ENCODE data around the gene KCNN3.

The KCNN3 gene

DNA sequence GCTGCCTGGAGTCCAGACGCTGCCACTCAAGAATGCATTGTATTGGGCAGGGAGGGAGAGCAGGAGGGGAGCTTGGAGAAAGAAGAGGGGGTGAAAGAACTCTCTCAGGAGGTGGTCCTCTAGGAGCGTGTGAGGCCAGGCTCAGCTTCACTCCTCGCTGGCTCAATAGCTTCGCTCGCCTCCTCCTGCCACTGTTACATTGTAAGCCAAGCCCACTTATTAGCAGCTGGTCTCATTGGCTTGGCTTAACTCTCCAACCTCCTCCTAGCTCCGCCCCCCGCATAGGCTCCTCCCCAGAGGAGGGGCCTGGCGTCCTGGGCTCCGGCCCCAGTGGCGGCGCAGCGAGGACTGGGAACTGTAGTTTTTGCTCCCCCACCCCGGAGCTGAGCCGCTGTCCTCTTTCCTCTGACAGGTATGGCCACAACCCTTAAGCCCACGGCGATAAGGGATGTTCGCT is at the start of gene KCNN3:
TSS of gene KCNN3 (minus strand) at position 167 of the 457 bp plus-strand sequence. CDS start 317 bp downstream, outside the sequence.
- Histone ChIP-seq H3K4me3 (ENCODE audit: low read depth in 1 of 2, low read length in 1 of 2) (no peak within 1 kb of the TSS), H3K9me3 (no peaks in the 10 kb centered on the region), H3K27ac (no peak within 1 kb of the TSS), H3K36me3 (no peaks in the 10 kb centered on the region), H3K4me1 (ENCODE audit: control insufficient read depth in 1 of 2, insufficient read depth in 1 of 2, low read depth in 1 of 2, low read length in 1 of 2) (peaks cover 4% of the 10 kb centered on the region in 2 experiments), H3K27me3 (peaks cover 63% of the 10 kb centered on the region)
- TF ChIP-seq, protein P1, sequence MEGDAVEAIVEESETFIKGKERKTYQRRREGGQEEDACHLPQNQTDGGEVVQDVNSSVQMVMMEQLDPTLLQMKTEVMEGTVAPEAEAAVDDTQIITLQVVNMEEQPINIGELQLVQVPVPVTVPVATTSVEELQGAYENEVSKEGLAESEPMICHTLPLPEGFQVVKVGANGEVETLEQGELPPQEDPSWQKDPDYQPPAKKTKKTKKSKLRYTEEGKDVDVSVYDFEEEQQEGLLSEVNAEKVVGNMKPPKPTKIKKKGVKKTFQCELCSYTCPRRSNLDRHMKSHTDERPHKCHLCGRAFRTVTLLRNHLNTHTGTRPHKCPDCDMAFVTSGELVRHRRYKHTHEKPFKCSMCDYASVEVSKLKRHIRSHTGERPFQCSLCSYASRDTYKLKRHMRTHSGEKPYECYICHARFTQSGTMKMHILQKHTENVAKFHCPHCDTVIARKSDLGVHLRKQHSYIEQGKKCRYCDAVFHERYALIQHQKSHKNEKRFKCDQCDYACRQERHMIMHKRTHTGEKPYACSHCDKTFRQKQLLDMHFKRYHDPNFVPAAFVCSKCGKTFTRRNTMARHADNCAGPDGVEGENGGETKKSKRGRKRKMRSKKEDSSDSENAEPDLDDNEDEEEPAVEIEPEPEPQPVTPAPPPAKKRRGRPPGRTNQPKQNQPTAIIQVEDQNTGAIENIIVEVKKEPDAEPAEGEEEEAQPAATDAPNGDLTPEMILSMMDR (IDR thresholded peaks at IDR 0.05), result no peak

DNA sequence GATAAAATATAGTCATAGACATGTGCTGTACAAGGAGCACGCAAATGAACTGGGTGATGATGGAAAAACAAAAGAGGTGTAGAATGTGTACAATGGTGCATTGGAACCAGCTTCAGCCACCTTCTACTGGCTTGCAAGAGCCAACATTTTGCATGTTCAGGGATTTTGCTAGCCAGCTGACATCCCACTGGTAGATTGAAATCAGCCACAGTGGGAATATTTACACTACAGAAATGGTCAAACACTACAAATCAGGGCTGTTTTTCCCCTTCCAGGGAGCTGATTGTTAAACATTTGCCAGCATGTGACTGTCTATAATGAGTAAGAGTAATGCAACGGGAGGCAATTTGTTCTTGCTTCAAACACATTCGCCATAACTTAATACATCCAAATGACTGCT is 43.2 kb upstream of the KCNN3 start:
- H3K27me3 ChIP-seq, result no peaks in the 10 kb centered on the region
- no peak overlapping the region for H3K27ac ChIP-seq
- H3K4me1 ChIP-seq (ENCODE audit: control insufficient read depth in 1 of 2, insufficient read depth in 1 of 2, low read depth in 1 of 2, low read length in 1 of 2), result no peaks in the 10 kb centered on the region
- H3K9me3 ChIP-seq, result no peaks in the 10 kb centered on the region
- TF ChIP-seq, protein P1 (IDR thresholded peaks at IDR 0.05), result no peak
- H3K36me3 ChIP-seq, result no peaks in the 10 kb centered on the region
- no peak overlapping the region for H3K4me3 ChIP-seq (ENCODE audit: low read depth in 1 of 2, low read length in 1 of 2)

- Histone ChIP-seq H3K27me3 (no peaks in the 10 kb centered on the region), H3K27ac (no peak overlapping the region), H3K36me3 (no peaks in the 10 kb centered on the region), H3K4me1 (ENCODE audit: control insufficient read depth in 1 of 2, insufficient read depth in 1 of 2, low read depth in 1 of 2, low read length in 1 of 2) (no peaks in the 10 kb centered on the region), H3K9me3 (no peaks in the 10 kb centered on the region), H3K4me3 (ENCODE audit: low read depth in 1 of 2, low read length in 1 of 2) (no peak overlapping the region)
- TF ChIP-seq, protein P1 (IDR thresholded peaks at IDR 0.05), result no peak
Observed at GRCh38 chr1:154912755-154913154, 42.7 kb upstream of the KCNN3 start.

DNA sequence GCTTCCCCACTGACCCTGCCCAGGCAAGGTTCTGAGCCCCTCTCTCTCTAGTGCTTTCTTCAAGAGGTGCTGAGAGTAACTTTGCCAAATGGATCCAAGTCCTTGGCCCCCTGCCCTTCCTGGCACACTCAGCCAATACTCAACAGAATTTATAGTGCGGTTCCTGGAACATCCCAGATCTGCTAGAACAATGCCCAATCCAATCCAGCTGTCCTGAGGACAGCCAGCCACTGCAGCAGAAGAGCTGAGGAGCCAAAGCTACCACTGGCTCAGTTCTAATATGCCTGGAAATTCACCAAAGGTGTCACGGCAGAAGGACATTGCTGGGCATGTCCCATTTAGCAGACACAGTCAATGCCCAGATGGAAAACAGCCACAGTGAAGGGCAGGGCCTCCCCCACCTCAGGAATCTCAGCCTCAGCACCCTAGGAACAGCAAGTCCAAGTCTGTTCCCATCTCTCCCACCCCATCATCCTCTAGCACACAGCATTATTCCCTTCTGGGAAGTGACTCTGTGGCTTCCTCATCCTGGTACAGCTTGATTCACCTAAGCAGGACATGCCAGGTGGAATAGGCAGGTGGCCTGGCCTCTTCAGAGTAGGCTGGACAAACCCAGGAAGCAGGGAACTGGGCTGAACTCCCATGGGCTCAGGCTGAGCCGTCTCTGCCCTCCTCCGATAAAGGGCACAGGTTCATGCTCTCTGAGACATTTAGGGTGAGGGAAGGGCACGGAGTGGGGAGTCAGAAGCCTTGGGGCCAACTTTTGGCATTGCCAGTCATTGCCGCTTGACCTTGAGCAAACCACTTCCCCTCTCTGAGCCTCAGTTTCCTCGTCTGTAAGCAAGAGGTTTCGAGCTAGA is 41.8 kb upstream of the KCNN3 start:
- H3K27me3 ChIP-seq, result no peaks in the 10 kb centered on the region
- no peaks in the 10 kb centered on the region for H3K4me1 ChIP-seq (ENCODE audit: control insufficient read depth in 1 of 2, insufficient read depth in 1 of 2, low read depth in 1 of 2, low read length in 1 of 2)
- TF ChIP-seq, protein P1 (IDR thresholded peaks at IDR 0.05), result no peak
- no peaks in the 10 kb centered on the region for H3K36me3 ChIP-seq
- H3K9me3 ChIP-seq, result no peaks in the 10 kb centered on the region
- H3K27ac ChIP-seq, result no peak overlapping the region
- no peak overlapping the region for H3K4me3 ChIP-seq (ENCODE audit: low read depth in 1 of 2, low read length in 1 of 2)

DNA sequence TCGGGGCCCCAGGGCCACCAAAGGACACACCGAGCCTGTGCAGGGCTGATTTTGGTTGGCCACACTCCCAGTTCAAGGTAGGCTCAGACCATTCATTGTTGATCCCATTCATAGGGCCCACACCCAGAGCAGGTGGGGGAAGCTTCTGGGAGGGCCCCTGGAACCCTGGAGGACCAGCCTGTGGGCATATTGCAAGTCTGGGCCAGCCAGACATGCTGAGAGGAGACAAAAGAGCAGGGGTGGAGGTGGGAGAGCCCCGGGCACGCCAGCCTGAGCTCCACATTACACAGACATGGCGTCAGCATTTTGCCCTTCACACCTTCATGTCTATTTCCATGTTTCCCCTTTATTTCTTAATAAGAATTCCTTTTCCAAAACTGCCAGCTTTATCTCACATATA is 40.8 kb upstream of the KCNN3 start:
- Histone ChIP-seq H3K27ac (no peak overlapping the region), H3K36me3 (no peaks in the 10 kb centered on the region), H3K27me3 (no peaks in the 10 kb centered on the region), H3K4me3 (ENCODE audit: low read depth in 1 of 2, low read length in 1 of 2) (no peak overlapping the region), H3K4me1 (ENCODE audit: control insufficient read depth in 1 of 2, insufficient read depth in 1 of 2, low read depth in 1 of 2, low read length in 1 of 2) (no peaks in the 10 kb centered on the region), H3K9me3 (no peaks in the 10 kb centered on the region)
- TF ChIP-seq, protein P1 (IDR thresholded peaks at IDR 0.05), result no peak
